Measurements from ENCODE around the gene PPP2R5B.

PPP2R5B gene

GRCh38 chr11:64929625-64930024, 5.1 kb downstream of the PPP2R5B start (continued):
- TF ChIP-seq ZSCAN23 (tag by site-specific recombination; IDR thresholded peaks at IDR 0.05), result no peak
- no peak for TF ChIP-seq EGR2 (tag by site-specific recombination; IDR thresholded peaks at IDR 0.05; ENCODE audit: low read depth)
- no peak for TF ChIP-seq SP3 (tag by site-specific recombination; IDR thresholded peaks at IDR 0.05)
- TF ChIP-seq ZBTB1 (tag by site-specific recombination; IDR thresholded peaks at IDR 0.05), result no peak
- TF ChIP-seq ZNF544 (tag by site-specific recombination; IDR thresholded peaks at IDR 0.05), result no peak
- no peak for TF ChIP-seq ZNF660 (tag by site-specific recombination; IDR thresholded peaks at IDR 0.05)

GRCh38 chr11:64930340-64930739, 5.9 kb downstream of the PPP2R5B start:
- TF ChIP-seq GLIS2 (tag by site-specific recombination; IDR thresholded peaks at IDR 0.05) (no peak), ZNF10 (tag by site-specific recombination; IDR thresholded peaks at IDR 0.05) (no peak), SP7 (tag by site-specific recombination; IDR thresholded peaks at IDR 0.05) (no peak), ZNF16 (tag by site-specific recombination; IDR thresholded peaks at IDR 0.05; ENCODE audit: low read depth) (no peak), ZNF341 (tag by site-specific recombination; IDR thresholded peaks at IDR 0.05; ENCODE audit: low read depth) (no peak), SCRT1 (tag by site-specific recombination; IDR thresholded peaks at IDR 0.05; ENCODE audit: borderline replicate concordance) (no peak), REPIN1 (tag by site-specific recombination; IDR thresholded peaks at IDR 0.05; ENCODE audit: low read depth) (no peak), MEIS1 (CRISPR knock-in tag; IDR thresholded peaks at IDR 0.05; ENCODE audit: borderline replicate concordance) (no peak), ZNF510 (tag by site-specific recombination; IDR thresholded peaks at IDR 0.05; ENCODE audit: insufficient replicate concordance) (no peak), ZNF423 (tag by site-specific recombination; IDR thresholded peaks at IDR 0.05) (no peak), KLF1 (tag by site-specific recombination; IDR thresholded peaks at IDR 0.05) (no peak), ZNF114 (tag by site-specific recombination; IDR thresholded peaks at IDR 0.05) (no peak)
- Histone ChIP-seq H3K36me3 (ENCODE audit: control insufficient read depth in 2 of 2, insufficient read depth in 1 of 2, low read length in 2 of 2) (peaks cover 0 to 75% of the 10 kb centered on the region in 2 experiments; a peak in 1 of 3 replicates), H3K4me3 (ENCODE audit: low read depth, low read length) (no peak overlapping the region), H3K27ac (ENCODE audit: extremely low read depth, low read depth, low read length) (no peak overlapping the region), H3K9me3 (ENCODE audit: control insufficient read depth, insufficient read depth, low read depth, low read length) (no peaks in the 10 kb centered on the region), H3K4me1 (ENCODE audit: control insufficient read depth, insufficient read depth, low read length) (no peaks in the 10 kb centered on the region)
- POLR2A ChIA-PET, result no interaction called here
- CTCF ChIA-PET, result interaction anchor here (0.6 to 0.8 kb wide), 3 partner anchors 36 to 147 kb away, joined by 3 to 4 read pairs (median 3); partner anchors contain the start of gene ARL2

DNA sequence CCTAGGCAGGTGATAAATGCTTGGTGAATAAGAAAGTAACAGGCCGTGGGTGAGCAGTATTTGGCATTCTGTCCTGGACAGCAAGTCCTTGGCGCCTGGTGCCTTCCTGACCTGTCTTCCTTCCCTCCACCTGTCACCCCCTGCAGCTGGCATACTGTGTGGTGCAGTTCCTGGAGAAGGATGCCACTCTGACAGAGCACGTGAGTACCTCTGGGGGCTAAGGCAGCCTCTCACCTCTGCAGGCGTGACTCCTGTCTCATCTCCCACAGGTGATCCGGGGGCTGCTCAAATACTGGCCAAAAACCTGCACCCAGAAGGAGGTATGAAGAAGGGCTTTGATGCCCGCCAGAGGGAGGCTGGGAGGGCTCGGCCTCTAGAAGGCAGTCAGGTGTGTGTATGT, 6.8 kb downstream of the PPP2R5B start:
- TF ChIP-seq ZNF792 (tag by site-specific recombination; IDR thresholded peaks at IDR 0.05), result no peak
- TF ChIP-seq ZNF677 (tag by site-specific recombination; IDR thresholded peaks at IDR 0.05), result no peak
- no peak for TF ChIP-seq TCF7L2 (IDR thresholded peaks at IDR 0.05; ENCODE audit: borderline replicate concordance, low read depth, low read length)
- no peak for TF ChIP-seq ZSCAN23 (tag by site-specific recombination; IDR thresholded peaks at IDR 0.05)
- no peak for TF ChIP-seq ZNF292 (tag by site-specific recombination; IDR thresholded peaks at IDR 0.05; ENCODE audit: borderline replicate concordance, low read depth)
- no peak for TF ChIP-seq ZNF280D (tag by site-specific recombination; IDR thresholded peaks at IDR 0.05)
- TF ChIP-seq, protein P1, sequence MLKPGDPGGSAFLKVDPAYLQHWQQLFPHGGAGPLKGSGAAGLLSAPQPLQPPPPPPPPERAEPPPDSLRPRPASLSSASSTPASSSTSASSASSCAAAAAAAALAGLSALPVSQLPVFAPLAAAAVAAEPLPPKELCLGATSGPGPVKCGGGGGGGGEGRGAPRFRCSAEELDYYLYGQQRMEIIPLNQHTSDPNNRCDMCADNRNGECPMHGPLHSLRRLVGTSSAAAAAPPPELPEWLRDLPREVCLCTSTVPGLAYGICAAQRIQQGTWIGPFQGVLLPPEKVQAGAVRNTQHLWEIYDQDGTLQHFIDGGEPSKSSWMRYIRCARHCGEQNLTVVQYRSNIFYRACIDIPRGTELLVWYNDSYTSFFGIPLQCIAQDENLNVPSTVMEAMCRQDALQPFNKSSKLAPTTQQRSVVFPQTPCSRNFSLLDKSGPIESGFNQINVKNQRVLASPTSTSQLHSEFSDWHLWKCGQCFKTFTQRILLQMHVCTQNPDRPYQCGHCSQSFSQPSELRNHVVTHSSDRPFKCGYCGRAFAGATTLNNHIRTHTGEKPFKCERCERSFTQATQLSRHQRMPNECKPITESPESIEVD (tag by site-specific recombination; IDR thresholded peaks at IDR 0.05), result no peak
- TF ChIP-seq INSM2 (tag by site-specific recombination; IDR thresholded peaks at IDR 0.05), result no peak
- TF ChIP-seq, protein P2, sequence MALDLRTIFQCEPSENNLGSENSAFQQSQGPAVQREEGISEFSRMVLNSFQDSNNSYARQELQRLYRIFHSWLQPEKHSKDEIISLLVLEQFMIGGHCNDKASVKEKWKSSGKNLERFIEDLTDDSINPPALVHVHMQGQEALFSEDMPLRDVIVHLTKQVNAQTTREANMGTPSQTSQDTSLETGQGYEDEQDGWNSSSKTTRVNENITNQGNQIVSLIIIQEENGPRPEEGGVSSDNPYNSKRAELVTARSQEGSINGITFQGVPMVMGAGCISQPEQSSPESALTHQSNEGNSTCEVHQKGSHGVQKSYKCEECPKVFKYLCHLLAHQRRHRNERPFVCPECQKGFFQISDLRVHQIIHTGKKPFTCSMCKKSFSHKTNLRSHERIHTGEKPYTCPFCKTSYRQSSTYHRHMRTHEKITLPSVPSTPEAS (tag by site-specific recombination; IDR thresholded peaks at IDR 0.05), result no peak
- Histone ChIP-seq H3K36me3 (ENCODE audit: control insufficient read depth in 2 of 2, insufficient read depth in 1 of 2, low read length in 2 of 2) (peaks cover 0 to 76% of the 10 kb centered on the region in 2 experiments; a peak in 1 of 3 replicates), H3K4me3 (ENCODE audit: low read depth, low read length) (no peak overlapping the region), H3K9me3 (ENCODE audit: control insufficient read depth, insufficient read depth, low read depth, low read length) (no peaks in the 10 kb centered on the region), H3K4me1 (ENCODE audit: control insufficient read depth, insufficient read depth, low read length) (no peaks in the 10 kb centered on the region), H3K27ac (ENCODE audit: extremely low read depth, low read depth, low read length) (no peak overlapping the region)
- ChIA-PET POLR2A (no interaction called here), CTCF (interaction anchor here (0.6 kb wide), 2 partner anchors 37 to 66 kb away, joined by 3 read pairs; partner anchors contain the start of gene BATF2)

Data from HEK293 (cell line).